GM21515 (cell line): ENCODE results near the gene DCUN1D3.
"Not testable (repeated sequence)": the region's sequence is repeated elsewhere in the genome, so short reads cannot be mapped to it uniquely, and the experiment has no call there.

ENCODE experiments used
- ATAC-seq: cut with Tn5 transposase; IDR thresholded peaks from one replicate; pipeline ENCODE4 v1.9.1; 2021; ENCODE audit not compliant: unreplicated experiment

Gene DCUN1D3

DNA sequence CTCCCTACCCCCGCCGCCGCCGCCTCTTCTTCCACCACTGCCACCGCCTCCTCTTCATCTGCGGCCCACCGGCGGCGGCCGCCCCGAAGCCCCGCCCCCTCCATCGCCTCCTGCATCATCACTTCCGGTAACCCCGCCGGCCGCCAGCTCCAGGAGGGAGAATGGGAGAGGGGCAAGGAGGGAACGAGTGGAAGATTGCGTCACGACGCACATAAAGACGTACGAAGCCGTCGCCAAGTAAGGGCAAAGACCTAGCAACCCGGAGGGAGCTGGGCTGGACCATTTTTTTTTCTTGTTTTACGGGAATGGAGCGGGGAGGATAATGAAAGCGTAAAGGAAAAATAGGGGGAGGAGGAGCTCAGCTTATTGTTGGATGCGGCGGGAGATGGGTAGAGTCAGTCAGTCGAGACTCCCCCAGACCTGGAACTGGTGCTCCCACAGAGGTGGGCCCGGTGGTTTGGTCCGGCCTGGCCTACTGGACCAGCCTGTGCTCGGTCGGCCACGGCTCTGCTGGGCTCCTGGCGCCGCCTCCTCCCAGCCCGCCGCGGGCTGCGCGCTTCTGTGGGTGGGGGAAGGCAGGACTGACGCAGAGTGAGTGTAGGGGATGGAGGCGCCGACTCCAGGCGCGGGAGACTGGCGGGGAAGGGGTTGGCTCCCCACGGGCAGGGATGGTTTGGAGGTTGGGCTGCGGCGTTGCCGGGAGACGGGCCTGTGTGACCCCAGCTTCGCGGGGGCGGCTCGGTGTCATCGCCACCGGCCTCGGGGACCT is at the start of gene DCUN1D3, which contains the start of gene LYRM1:
DCUN1D3 (minus strand) TSS at position 60 of the 769 bp plus-strand sequence. CDS start 37,820 bp downstream, outside the sequence.
LYRM1 (plus strand) TSS at position 473 of the 769 bp plus-strand sequence. CDS start 14,785 bp downstream, outside the sequence.
- ATAC-seq, result peak; percentile 58

DNA sequence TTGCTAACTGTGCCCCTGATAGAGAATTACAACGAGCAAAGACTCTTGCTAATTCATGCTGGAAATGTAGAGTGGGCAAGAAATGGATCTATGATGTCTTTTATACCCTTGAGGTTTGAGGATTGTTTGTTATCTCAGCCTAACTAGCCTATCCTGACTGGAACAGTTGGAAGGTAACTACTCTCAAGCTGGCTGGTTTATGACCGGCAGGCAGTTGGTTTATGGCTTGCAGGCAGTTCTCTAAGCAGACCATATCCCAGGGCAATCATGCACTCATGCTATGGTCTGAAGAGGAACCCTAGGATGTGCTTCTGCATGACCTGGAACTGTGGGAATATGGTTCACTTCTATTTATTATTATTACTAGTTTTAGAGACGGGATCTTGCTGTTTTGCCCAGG is 49.5 kb upstream of the DCUN1D3 start:
- ATAC-seq, result no peak

DNA sequence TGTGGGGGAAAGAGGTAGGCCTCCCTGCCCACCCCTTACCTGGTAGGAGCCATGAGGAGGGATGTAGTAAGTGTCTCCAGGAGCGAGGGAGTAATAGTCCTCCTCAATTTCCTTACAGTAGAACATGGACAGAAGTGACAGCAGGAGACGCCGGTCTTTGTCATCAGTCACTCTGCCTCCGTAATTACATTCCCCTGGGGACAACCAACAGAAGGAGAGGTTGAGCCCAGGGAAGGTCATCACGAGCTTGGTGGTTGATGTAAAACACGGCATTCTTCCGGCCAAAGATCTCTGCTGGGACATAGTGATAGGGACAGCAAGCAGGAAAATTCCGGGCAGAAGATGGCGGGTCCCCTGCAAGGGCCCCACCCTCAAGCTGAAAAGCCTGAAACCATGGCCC is 48.3 kb upstream of the DCUN1D3 start:
- no peak for ATAC-seq

GRCh38 chr16:20946015-20946629 is 46.0 kb upstream of the DCUN1D3 start:
- ATAC-seq, result no peak

GRCh38 chr16:20945575-20945875 is 45.4 kb upstream of the DCUN1D3 start:
- ATAC-seq, result not testable (repeated sequence)

GRCh38 chr16:20944861-20945574 is 44.9 kb upstream of the DCUN1D3 start:
- ATAC-seq, result no peak

DNA sequence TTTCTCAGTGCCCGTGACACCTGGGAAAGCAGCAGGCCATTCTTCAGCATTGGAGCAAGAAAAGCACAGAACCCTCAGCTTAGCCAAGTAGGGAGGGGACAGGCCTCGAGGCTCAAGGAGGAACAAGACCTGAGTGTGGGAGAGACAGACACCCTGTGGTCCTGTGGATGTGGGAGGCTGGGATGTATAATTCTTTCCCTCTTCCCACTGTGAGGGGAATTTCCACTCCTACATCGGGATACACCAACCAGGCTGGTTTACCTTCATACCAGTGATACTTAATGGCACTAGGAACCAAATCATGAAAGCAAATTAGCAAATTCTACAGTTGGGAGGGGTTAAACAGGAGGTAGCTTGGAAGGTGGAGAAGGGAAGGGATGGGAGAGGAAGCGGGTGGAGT is 42.1 kb upstream of the DCUN1D3 start:
- ATAC-seq, result no peak

DNA sequence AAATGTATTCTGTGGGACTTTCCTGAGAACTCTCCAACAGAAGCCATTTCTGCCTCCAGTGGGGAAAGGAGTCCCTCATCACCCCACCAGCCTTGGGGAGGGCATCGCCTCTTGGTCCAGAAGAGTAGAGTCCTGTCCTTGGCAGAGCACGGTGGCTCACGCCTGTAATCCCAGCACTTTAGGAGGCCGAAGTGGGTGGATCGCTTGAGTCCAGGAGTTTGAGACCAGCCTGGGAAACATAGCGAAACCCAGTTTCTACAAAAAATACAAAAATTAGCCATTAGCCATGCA is 41.4 kb upstream of the DCUN1D3 start:
- ATAC-seq, result no peak

GRCh38 chr16:20940871-20941635 is 40.9 kb upstream of the DCUN1D3 start:
- ATAC-seq, result no peak

DNA sequence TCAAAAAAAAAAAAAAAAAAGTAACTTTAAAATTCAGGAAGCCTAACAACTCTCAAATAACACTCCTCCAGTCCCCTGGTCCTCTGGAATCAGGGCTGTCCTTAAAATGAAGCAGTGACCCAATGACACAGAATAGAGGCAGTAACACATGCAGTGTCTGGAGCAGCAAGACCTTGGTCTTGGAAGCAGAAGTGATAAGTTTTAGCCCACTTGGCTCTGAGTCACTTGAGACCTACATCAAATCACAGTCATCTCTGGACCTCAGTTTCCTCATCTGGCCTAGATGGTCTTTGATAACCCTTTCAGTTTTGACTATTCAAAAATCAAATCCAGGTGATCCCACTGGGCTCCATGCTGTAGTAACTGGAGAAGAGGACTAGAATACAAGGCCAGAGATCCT is 39.5 kb upstream of the DCUN1D3 start:
- no peak for ATAC-seq

- ATAC-seq, result no peak
Observed at GRCh38 chr16:20938426-20938825, 38.3 kb upstream of the DCUN1D3 start.

DNA sequence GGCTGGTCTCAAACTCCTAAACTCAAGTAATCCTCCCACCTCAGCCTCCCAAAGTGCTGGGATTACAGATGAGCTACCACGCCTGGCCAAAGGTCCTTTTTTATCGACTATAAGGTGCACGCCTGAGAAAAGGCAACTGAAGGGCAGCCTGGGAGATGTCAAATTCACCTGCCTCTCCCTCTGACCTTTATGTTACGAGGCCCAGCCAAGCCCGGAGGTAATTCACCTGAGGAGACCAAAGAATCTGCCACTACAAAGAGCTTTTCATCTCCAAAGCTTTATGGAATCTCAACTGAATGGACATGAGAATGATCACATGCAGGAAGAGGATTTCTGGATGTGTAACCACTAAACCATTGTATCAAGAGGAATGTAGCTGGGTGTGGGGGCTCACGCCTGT is 37.6 kb upstream of the DCUN1D3 start:
- no peak for ATAC-seq

- ATAC-seq, result no peak
Observed at GRCh38 chr16:20933589-20933988, 33.4 kb upstream of the DCUN1D3 start.

DNA sequence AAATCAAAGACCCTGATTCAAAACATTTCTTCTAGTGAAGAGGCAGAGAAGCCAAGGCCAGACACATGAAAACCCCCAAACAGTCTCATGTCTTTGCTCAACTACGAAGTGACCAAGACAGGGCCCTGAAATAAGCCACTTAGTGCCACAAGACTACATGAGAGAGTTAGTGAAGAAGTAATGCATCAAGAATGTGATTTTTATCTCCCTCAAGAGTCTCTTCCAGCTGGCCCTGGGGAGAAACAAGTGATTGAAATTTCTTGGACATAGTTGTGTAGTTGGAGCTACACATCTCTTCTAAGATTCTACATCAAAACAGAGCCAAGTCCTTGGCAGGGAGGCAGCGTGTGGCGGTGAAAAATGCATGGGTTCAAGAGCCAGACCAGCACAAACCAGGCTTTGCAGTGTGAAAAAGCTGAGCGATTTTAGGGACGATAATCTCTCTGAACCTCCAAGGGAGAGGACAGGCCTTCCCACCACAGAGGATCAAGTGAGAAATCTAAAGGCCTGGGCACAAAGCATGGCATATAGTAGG is 31.0 kb upstream of the DCUN1D3 start:
- ATAC-seq, result no peak

DNA sequence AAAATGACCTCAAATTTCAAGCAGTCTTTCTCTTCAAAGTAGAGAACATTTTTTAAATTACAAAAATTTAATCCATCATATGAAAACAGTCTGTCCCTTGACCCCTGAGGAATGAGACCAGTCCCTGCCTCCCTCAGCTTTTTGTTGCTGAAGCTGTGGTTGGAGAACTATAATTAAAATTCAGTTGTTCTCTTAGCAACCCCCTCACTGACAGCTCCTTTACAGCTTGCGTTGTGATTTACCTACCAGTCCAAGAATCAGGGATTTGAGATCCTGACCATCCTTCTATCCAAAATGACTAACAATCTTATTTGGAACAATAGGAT is 30.2 kb upstream of the DCUN1D3 start:
- ATAC-seq, result no peak

DNA sequence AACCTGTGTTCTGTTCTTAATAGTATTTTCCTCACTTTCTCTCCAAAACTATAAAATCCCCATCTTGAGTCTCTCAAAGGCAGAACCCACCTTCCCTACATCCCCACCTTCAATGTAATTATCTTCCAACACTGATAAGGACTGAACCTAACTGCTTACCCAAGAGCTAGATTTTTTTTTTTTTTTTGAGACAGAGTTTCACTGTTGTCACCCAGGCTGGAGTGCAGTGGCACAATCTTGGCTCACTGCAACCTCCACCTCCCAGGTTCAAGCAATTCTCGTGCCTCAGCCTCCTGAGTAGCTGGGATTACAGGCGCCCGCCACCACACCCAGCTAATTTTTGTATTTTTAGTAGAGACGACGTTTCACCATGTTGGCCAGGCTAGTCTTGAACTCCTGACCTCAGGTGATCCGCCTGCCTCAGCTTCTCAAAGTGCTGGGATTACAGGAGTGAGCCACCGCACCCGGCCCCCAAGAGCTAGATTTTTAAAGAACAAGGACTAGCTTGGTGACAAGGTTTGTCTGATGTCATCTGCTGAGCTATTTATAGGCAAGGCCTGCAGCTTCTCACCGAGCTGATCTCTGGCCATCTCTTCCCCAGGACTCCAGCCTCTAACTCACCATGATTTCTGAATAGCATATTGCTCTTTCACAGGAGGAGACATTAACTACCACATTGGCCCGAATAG is 29.7 kb upstream of the DCUN1D3 start:
- not testable (repeated sequence) for ATAC-seq

GRCh38 chr16:20928774-20929411 is 28.7 kb upstream of the DCUN1D3 start:
- no peak for ATAC-seq

DNA sequence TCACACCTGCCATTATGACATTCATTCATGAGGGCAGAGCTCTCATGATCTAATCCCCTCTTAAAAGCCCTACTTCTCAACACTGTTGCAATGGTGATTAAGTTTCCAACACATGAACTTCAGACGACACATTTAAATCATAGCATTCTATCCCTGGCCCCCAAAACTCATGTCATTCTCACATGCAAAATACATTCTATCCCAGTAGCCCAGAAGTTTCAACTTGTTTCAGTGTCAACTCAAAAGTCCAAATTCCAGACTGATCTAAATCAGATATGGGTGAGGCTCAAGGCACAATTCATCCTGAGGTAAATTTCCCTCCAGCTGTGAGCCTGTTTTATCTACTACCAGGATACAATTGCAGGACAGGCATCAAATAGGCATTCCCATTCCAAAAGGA is 25.6 kb upstream of the DCUN1D3 start:
- no peak for ATAC-seq

- no peak for ATAC-seq
Observed at GRCh38 chr16:20923876-20924275, 23.7 kb upstream of the DCUN1D3 start.

- ATAC-seq, result no peak
Observed at GRCh38 chr16:20920799-20921198, 20.6 kb upstream of the DCUN1D3 start.
